ENCODE measurements around the gene UBE2L3.
"Not testable (repeated sequence)": the region's sequence is repeated elsewhere in the genome, so short reads cannot be mapped to it uniquely, and the experiment has no call there.

Gene UBE2L3

DNA sequence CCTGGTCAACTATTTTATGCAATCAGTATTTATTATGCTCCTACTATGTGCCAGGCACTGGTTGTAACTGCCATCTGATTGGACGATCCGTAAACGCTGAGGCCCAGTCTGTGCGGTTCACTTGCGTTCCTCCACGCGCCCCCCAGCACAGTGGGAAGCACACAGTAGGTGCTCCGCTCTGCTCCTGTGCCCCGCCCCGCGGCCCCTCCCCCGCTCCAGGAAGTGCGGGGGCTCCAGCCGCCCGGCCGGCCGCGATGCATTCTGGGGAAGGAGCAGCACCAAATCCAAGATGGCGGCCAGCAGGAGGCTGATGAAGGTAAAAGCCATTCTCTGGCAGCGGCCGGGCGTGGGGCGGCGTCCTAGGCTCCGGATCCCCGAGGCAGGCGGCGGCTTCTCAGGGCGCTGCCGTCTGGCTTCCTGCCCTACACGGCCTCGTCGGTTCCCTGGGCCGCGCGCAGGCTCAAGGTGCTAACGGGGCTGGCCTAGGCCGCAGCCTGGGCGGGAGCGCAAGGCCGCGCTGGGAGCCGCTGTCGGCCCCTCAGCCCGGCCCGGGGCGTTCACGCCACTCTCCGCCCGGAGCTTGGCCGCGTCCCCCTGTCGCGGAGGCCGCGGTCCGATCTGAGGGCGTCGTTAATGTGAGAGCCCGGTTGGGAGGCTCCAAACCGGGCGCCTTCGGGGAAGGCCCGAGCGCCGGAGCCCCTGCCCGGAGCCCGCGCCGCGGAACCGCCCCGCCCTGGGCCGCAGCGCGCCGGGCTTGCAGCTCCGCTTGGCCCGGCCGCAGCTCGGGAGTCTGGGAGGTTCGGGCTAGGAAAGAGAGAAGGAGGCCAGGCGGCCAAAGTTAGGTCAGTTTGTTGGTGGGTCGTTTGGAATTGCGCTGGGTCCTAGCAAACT is at the start of gene UBE2L3:
Gene UBE2L3, plus strand, starts transcription at position 259 of the 891 bp plus-strand sequence. Its CDS starts 31 bp downstream, at position 290.
- DNase-seq (ENCODE audit: low spot score): peak; percentile 95

DNA sequence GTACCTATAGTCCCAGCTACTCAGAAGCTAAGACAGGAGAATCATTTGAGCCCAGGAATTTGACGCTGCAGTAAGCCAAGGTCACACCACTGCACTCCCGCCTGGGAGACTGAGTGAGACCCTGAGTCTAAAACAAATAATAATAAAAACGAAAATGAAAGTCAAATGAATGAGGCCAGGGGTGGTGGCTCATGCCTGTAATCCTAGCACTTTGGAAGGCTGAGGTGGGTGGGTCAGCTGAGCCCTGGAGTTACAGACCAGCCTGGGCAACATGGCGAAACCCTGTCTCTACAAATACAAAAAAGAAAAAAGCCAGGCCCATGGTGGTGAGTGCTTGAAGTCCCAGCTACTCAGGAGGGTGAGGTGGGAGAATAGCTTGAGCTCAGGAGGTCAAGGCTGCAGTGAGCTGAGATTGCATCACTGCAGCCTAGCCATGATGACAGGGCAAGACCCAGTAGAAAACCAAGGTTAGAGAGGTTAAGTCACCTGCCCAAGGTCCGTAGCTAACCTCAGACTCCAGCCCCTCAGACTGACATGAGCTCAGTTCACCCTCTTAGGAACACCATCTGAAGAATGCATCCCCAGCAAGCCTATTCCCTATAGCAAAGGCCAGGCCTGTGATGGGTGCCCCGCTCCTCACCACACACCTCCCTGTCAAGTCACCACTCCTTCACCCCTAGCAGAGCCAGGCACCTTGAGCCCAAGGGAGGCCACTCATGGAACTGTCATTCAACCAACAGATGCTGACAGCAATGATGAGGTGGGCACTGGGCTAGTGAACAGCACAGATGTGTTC is 40.6 kb upstream of the UBE2L3 start:
- DNase-seq (ENCODE audit: low spot score): not testable (repeated sequence)

DNA sequence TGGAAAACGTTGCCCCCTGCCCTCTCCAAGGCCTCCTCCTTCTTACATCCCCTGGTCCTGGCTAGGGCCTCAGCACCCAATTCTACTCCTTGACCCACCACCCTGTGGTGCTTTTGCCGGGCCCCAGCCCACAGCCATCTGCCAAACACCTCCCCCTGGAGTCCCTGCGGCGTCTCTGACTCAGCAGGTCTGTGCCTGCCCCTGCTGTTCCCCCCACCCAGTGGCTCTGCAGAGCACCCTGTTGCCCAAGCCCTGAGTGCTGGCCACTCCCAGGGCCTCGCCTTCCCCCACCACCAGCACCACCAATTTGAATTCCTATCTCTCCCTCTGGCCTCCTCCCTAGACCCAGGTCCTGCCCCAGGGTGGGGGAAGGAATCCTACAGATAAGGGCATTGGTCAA is 36.0 kb upstream of the UBE2L3 start:
- DNase-seq (ENCODE audit: low spot score): not testable (repeated sequence)

DNA sequence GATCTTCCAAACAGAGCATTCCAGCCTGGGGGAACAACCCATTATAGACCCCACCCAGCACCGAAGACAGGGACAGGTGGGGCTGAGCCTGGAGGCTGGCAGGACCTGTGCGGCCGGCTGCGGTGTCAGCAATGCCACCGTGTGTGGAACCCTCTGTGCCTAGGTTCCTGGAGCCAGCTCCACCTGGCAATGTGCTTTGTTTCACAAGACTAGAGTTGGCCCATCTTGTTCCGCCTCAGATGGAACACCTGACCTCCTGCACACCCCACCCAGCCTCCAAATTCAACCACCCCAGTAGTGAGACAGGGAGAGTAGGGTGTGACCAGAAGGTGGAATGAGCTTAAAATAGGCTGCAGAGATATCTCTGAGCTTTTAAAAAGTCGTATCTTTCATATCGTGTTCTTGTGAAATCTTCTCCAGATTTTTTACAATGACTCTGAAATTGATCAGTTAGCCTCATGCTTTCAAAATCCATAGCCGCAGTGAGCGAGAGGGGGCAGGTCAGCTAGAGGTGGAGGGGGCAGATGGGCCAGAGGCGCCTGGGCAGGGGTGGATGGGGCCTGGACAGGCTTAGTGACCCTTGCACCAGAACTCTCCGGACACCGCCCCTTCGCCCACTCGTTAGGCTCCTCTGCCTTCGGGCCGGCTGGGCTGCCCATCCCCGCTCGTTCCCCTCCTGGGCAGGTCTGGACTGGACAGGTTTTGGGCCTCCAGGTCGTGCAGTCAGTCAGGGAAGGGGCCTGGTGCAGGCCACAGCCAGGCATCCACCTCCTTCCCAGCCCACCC is 34.5 kb upstream of the UBE2L3 start:
- not testable (repeated sequence) for DNase-seq (ENCODE audit: low spot score)

DNA sequence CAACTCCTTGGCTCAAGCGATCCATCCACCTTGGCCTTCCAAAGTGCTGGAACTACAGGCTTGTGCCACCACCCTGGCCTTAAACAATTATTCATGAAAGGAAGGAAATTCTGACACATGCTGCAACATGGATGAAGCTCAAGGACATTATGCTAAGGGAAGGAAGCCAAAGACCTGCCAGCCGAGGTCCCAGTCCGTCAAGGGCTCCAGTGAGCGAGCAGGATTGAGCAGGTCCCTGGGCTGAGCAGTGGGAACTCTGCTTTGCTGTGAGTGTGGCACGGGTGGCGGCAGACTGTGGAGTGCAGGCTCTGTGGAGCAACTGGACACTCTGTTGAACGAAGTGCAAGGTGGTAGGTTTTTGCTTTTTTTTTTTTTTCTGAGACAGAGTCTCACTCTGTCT is 27.7 kb upstream of the UBE2L3 start:
- not testable (repeated sequence) for DNase-seq (ENCODE audit: low spot score)

DNA sequence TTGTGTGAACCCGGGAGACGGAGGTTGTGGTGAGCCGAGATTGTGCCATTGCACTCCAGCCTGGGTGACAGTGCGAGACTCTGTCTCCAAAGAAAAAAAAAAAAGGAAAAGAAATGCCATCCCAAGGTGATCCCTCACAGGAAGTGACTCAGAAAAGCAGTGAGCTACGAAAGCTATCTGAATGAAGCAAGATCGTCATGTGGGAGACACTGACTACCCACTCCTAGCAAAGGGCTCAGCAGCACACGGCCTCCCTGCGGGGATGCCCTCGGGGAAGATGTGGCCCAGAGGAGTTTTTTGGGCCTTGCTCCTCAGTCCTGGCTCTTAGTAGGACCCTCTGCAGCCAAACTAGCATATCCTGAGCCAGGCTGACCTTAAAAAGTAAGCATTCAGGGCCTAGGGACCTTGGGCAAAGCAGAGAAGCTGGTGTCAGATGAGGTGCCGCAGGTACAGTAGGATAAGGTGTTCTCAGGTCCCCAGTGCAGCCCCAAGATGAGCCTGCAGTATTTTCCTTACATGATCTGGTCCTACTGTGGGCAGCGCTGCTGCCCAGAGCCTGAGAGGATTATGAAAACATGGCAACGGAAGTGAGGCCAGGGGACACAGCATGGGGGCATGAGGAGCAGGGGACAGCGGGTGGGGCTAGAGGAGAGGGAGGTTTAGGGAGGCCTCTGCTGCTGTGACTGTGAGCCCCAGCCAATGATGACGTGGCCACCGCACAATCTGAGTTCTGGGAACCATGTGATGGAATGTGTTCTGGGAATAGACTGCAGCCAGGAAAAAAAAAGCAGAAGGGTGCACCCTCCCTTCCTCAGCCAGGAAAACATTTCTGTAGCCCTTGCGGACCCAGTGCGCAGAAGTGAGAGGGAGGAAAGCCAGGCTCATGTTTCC is 22.8 kb upstream of the UBE2L3 start:
- DNase-seq (ENCODE audit: low spot score): not testable (repeated sequence)

DNA sequence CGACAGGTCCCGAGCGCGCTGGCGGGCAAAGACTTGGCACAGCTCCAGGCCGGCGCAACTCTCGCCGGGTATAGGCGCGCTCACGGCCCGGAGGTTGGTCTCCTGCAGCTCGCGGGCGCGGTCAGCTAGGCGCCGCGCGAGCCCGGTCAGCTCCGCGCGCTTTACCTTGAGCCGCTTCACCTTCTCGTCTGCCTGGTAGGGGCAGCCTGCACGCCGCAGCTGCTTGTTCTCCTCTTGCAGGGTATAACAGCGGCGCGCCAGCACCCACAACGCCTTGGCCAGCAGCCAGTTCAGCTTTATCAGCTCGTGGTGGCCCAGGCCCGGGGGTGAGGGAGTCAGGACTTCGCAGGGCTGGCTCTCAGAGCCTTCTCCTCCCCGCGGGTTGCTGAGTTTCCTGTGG is 18.0 kb upstream of the UBE2L3 start:
- not testable (repeated sequence) for DNase-seq (ENCODE audit: low spot score)

DNA sequence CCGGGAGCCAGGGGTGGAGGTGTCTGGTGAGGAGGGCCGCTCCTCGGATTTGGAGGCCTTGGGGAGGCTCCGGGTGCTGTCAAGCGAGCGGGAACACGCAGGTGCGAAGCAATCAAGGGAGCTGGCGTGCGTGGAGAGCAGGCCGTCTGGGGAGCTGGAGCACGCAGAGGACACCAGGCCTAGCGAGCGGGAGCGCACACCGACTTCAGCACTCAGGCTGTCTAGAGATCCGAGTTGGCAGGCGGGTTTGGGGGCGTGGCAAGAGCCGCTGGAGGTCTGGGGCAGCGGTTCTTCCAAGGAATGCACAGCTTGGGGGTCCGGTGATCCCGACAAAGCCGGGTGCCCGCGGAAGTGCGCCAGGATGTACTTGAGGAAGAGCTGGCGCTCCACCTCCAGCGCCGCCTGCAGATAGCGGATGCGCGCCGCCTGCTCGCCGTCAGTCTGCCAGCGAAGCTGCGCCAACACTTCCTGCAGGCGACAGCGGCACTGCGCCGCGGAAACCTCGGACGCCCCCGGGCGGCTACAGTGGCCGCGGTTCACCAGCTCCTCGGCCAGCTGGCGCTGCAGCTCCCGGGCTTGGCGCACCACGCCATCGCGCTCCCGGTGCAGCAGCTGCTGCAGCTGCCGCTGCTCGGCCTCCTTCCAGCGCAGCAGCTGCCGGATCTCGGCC is 17.4 kb upstream of the UBE2L3 start:
- not testable (repeated sequence) for DNase-seq (ENCODE audit: low spot score)

DNA sequence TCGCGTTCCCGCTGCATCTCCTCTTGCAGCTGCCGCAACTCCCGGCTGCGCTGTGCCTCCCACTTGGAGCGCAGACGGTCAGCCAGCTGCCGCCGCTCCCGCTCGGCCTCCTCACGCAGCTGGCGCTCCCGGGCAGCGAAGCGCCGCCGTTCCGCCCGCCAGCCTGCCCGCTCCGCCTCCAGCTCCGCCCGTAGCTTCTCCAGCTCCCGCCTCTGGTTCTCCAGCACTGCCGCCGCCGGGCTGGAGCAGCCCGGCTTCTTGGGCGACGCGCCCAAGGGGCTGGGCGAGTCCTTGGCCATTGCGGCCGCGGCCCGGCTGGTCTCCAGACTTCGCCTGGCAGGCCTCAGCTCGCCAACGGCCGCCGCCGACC is 16.9 kb upstream of the UBE2L3 start:
- not testable (repeated sequence) for DNase-seq (ENCODE audit: low spot score)

DNA sequence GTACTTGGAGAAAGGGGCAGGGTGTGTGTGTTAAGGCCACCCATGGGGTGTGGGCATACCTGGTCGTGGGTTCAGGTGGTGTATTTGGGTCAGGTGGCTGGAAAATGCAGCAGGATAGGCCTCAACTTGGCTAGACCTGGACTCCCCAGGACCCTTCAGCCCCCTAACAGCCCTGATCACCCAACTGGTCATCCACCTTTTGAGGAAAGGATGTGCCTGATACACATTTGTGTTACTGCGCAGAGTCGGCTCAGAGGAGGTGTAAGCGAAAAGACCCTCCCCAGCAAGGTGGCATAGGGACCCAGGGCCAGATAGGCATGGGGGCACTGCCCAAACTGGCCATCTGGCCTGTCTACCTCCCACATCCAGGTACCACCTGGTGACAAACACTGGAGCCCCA is 16.2 kb upstream of the UBE2L3 start, which contains the start of gene RIMBP3C:
Gene RIMBP3C, minus strand, starts transcription at position 101 of the 400 bp plus-strand sequence. CDS start 485 bp downstream, outside the sequence.
- not testable (repeated sequence) for DNase-seq (ENCODE audit: low spot score)

DNA sequence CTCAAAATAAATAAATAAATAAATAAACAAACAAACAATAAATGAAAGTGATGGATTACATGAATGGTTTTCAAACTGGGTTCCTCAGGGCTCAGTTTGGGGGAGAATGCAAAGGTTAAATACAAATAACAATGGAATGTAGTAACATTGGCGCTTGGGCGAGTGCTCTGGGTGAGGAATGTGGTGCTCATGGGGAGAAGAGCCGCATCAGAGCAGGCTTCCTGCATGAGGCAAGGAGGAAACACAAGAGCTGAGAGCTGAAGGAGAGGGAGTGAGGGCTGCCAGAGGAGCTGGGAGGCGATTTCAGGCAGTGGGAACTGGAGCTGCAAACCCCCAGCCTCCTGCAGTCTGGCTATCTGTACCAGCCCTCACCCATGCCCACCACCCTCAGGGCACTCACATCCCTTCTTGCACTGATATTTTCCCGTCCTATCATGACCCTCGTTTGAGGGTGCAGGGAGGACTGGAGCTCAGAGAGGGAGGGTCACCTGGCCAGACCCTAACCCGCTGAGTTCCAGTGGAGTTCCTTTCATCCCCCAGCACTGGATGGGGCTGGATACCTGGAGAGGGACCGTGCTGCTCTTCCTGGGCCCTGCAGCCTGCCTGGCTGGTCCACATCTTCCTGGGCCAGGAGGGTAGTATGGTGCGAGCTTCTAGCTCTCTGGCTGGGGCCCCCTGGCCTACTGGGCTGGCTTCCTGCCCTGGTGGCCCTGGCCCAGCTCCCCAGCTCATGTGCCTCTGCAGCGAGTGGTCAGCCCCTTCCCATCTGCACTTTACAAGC is 8.0 kb upstream of the UBE2L3 start:
- DNase-seq (ENCODE audit: low spot score): not testable (repeated sequence)

DNA sequence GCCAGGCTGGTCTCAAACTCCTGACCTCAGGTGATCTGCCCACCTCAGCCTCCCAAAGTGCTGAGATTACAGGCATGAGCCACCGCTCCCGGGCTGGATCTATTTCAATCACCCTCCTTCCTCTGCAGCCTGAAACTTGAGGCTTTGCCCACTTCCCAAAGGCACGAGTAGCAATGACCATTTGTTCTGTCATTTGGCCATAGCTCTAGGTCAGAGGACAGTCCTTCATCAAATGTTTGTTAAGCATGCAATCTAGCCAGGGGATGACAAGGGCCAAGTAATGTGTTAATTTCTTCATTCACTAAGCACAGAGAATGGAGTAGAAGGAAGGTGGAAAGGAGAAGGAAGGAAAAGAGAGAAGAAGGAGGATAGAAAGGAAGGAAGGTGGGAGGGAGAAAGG is 6.9 kb upstream of the UBE2L3 start:
- not testable (repeated sequence) for DNase-seq (ENCODE audit: low spot score)

DNA sequence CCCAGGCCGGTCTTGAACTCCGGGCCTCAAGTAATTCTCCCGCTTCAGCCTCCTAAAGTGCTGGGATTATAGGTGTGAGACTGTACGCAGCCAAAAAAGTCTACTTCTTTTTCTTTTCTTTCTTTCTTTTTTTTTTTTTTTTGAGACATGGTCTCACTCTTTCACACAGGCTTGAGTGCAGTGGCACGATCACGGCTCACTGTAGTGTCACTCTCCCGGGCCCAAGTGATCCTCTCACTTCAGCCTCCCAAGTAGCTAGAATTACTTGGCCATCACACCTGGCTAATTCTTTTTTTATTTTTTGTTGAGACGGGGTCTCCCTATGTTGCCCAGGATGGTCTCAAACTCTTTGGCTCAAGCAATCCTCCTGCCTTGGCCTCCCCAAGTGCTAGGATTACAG is 3.6 kb upstream of the UBE2L3 start:
- DNase-seq (ENCODE audit: low spot score): no peak

DNA sequence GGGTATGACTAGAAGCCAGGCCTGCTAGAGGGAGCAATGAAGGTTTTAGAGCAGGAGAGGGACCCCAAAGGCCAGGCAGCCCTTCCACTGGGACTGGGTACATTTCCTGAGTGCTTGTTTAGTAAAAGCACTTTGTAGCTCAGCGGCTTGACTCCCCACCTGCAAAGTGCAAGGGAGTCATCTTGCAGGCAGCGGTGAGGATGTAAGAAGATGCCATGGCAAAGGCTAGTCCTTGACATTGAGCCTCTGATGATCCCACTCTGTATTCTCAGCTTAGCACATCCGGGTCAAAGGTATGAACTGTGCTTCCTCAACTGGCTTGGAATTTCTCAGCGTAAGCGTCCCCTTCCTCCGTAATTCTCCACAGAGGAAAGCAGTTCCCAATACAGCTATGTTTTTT is 3.1 kb upstream of the UBE2L3 start:
- no peak for DNase-seq (ENCODE audit: low spot score)

DNA sequence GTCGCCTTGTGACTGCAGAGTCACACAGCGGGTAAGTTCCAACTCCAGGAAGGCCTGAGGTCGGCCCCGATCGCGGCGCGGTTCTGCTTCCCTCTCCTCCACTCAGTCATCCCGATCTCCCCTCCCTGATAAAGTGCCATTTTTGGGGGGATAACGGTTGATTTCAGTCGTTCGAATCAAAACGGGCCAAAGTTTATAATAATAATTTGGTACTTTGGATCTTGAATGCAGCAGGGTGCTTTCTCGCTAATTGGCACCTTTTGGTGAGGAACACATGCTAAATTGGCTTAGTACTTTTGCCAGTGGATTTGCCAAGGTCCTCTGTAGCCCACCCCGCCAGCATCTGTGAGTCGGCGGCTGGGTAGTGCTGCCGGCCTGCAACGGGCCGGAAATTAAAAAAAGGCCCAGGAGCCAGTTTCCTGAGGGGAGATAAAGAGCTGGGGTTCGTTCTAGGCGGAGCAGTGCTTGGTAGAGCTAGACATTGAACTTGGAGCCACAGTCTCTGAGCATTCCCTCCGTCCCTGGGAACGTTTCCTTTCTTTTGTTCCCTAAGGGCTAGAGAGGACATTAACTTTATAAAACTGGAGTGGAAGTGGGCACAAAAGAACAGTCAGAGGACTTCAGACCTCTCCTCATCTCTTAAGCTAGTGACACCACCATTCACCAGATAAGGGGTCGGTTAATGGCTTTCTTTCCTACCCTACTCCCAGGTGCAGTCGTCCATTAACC is 997 bp downstream of the UBE2L3 start:
- peak; percentile 70 for DNase-seq (ENCODE audit: low spot score)

DNA sequence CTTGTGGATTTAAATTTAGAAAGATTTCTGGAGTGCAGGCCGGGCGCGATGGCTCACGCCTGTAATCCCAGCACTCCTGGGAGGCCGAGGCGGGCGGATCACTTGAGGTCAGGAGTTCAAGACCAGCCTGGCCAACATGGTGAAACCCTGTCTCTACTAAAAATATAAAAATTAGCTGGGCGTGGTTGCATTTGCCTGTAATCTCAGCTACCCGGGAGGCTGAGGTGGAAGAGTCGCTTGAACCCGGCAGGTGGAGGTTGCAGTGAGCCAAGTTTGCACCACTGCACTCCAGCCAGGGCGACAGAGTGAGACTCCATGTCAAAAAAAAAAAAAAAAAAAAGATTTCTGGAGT is 1.5 kb downstream of the UBE2L3 start:
- DNase-seq (ENCODE audit: low spot score): not testable (repeated sequence)

DNA sequence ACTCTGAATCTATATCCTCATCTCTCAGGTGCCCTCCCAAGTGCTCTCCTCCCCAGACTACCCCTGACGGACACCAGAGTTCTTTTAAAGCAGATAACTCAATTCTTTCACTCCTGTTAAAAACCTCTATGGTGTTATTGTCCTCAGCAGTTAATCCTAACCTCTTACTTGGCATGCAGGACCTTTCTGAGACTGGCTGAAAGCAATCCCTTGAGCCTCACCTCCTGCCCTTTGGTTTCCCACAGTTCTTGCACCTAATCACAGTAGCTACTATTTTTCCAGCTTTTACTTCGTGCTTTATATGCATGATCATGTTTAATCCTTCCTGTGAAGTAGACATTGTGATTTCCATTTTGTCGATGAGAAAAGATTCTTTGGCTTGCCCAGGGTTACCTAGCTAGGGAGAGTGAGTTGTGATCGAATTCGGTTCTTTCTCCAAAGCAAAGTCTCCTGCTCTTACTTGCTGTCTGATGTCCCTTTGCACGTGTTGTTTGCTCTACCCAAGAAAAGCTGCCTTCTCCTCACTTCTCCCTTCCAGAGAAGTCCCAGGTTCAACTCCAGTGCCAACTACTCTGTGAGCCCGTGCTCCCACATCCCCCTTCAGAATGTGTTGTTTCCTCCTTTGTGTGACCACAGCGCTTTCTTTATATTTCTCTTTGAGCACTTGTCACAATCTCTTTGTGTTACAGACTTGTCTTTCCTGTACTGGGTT is 2.1 kb downstream of the UBE2L3 start:
- DNase-seq (ENCODE audit: low spot score): no peak

DNA sequence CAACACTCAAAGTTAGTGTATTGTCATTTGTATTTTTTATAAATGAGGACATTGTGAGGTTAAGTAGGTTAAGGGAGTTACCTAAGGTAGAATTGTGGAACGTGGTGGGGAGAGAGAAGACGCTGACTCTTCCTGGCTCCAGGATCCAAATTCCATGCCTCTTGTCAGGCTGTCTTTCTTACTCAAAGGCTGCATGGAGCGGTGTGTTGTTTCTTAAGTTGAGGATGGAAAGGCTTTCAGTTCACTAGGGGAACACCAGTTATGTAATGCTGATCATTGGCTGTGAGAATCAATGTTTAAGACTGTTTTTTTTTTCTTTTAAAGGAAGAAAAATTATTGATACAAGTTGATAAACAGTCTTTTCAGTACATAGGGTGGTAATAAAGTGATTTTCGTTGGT is 2.9 kb downstream of the UBE2L3 start:
- DNase-seq (ENCODE audit: low spot score): no peak
